Right kidney (tissue), 1 donor: ENCODE measurements around the gene FRMD5.
"Not testable (repeated sequence)": the region's sequence is repeated elsewhere in the genome, so short reads cannot be mapped to it uniquely, and the experiment has no call there.

Source experiments
- DNase-seq: peaks from one replicate; pipeline ENCODE4 v3.0.0-alpha.2; 2016

FRMD5 gene

GRCh38 chr15:44032820-44033219 is 162.3 kb downstream of the FRMD5 start:
- DNase-seq, result not testable (repeated sequence)

GRCh38 chr15:44029940-44030568 is 165.0 kb downstream of the FRMD5 start:
- DNase-seq, result no peak

- no peak for DNase-seq
Observed at GRCh38 chr15:44029003-44029402, 166.1 kb downstream of the FRMD5 start.

DNA sequence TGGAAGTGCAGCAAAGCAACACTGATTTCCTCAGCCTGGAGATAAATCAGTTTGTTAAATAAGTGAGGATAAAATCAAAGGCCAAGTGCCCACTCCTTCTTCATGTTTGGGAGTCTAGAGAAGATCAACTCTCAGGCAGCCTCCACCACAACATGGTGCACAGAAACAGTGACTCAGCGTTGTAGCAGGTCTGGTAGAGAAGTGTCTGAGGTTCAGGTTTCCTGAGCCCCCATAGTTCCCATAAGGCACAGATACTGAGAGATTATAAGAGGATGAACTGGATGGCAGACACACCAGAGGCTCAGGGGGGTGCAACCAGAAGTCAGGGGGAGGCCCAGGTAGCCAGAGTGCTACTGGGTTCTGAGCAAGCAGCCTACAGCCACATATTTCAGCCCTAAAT is 166.7 kb downstream of the FRMD5 start:
- no peak for DNase-seq

DNA sequence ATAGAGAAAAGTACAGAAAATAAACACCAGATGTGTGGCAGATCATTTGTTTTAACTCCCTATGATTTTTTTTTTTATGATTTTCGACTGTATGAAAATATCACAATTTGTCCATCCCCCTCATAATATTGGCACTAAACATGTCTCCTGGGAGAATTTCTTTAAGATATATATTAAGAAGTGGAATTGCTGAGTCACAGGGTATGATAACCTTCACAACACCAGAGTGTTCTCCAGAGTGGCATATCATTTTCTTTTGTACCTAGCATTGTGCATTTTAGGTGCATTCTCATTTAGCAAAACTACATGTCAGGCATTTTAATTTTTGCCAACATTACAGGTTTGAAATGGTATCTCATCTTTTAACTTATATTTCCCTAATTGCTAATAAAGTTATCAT is 170.9 kb downstream of the FRMD5 start:
- no peak for DNase-seq

GRCh38 chr15:44023176-44023575 is 171.9 kb downstream of the FRMD5 start:
- no peak for DNase-seq

GRCh38 chr15:44018151-44018550 is 176.9 kb downstream of the FRMD5 start:
- DNase-seq, result no peak

GRCh38 chr15:44015545-44016305 is 179.3 kb downstream of the FRMD5 start:
- no peak for DNase-seq

- no peak for DNase-seq
Observed at GRCh38 chr15:44011238-44011854, 183.7 kb downstream of the FRMD5 start.

DNA sequence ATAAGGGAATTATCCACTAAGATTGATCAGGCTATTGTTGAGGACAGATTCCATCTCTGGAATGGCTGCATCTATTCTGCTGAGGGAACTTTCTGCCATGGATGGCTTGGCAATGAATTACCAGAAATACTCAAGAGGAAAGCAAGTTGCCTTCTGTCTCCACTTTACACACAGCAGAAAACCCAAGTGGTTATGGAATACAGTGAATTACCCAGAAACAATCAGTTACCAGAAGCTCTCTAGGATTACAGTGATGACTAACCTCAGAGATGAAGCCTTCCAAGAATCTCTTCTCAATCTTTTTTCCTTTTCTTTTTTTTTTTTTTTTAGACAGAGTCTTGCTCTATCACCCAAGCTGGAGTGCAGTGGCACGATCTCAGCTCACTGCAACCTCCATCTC is 185.0 kb downstream of the FRMD5 start:
- DNase-seq, result no peak

- DNase-seq, result no peak
Observed at GRCh38 chr15:44009038-44009437, 186.0 kb downstream of the FRMD5 start.

DNA sequence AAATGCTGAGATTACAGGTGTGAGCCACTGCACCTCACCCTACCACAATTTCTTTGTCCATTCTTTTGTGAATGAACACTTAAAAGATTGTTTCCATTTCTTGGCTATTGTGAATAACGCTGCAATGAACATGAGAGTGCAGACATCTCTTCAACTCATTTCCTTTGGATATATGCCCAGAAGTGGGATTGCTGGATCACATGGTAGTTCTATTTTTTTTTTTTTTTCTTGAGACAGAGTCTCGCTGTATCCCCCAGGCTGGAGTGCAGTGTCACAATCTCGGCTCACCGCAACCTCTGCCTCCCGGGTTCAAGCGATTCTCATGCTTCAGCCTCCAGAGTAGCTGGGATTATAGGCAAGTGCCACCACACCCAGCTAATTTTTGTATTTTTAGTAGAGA is 194.8 kb downstream of the FRMD5 start:
- not testable (repeated sequence) for DNase-seq

DNA sequence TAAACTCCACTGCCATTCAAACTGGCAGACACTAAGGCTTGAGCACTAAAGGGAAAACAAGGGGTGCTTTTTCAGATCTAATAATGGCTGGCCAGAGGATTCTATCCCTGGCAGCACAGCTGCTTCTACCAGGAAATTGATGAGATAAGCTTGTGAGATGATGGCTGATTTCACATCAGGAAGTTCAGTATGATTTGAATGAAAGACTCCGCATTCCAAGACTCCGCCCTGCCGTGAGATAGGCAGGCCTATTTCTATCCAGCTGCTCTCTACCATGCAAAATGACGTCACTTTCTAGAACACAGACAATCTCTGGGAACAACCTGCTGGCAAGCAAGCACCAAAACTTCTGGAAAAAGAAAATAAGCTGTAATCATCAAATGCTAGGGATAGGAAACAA is 196.5 kb downstream of the FRMD5 start:
- no peak for DNase-seq

- DNase-seq, result no peak
Observed at GRCh38 chr15:43991206-43991605, 203.9 kb downstream of the FRMD5 start.

GRCh38 chr15:43989938-43990337 is 205.1 kb downstream of the FRMD5 start:
- no peak for DNase-seq

DNA sequence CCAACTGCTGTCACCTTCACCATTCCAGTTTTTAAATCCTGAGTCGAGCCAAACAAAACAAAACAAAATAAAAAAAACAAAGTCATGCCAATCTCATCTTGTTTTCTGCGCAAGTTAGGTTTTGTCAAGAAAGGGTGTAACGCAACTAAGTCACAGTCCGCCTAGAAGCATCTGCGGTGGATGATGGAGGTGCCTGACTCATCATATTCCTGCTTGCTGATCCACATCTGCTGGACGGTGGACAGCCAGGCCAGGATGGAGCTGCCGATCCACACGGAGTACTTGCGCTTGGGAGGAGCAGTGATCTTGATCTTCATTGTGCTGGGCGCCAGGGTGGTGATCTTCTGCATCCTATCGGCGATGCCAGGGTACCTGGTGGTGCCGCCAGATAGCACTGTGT is 206.2 kb downstream of the FRMD5 start:
- DNase-seq, result no peak

GRCh38 chr15:43987924-43988323 is 207.1 kb downstream of the FRMD5 start:
- no peak for DNase-seq

DNA sequence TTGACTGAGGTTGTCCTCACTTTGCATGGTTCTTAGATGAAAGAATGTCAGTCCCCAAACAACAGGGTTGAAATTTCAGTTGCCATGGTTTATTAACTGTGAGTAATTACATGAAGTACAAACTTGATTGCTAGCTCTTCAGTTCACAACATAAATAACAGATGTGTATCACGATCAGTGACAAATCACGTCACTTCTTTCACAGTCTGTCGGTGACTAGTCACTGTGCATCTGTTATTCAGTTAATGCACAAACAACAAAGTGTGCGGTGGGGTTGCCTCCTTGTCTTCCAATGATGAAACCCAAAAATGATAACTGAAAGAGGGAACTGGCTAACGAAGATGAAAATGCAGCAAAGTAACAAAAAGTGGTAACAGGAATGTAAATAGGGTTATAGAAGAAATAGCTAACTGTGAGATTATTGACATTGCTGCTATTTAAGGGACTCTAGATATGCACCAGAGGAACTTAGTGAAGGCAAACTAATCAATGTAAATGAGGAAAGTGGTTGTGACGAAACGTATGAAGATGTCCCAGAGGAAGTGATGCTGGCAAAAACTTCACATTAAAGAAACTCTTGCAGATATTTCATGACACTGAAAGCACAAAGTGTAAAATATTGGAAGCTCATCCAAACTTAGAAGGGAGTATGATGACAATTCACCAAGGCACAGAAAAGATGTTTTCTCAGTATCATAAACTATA is 208.9 kb downstream of the FRMD5 start:
- no peak for DNase-seq

GRCh38 chr15:43981576-43981975 is 213.5 kb downstream of the FRMD5 start:
- no peak for DNase-seq

DNA sequence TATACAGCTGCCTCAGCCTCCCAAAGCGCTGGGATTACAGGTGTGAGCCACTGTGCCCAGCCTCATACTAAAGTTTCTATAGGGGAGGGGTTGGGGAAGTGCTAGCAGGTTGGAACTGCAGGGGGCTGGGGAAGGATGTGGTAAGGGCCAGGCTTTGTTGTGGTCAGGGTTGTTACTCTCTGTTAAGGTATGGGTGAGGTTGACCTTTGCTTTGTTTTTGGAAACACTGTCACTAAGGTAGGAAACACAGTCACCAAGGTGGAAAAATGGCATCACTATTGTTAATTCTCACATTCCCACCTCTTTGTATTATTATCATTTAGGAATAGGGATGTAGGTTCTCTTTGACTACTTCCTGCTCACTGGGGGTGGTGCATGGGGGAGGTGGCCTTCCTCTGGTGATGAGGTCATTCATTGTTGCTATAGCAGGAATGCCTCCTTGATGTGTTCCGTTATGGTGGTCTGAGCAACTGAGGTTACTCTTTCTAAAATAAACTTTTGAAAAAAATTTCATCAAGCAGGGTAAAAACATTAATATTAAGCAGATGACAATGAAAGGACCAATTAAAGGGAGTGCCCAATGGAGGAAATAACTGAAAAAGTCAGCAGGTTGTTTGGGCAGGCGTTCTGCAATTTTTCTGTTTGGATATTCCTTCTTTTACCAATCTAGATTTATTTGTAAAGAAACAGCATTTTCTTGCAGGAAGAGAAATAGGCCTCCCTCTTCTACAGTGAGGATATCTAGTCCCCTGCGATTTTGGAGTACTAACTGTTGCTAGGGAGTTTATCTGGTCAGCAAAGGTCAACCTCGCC is 217.8 kb downstream of the FRMD5 start:
- no peak for DNase-seq

DNA sequence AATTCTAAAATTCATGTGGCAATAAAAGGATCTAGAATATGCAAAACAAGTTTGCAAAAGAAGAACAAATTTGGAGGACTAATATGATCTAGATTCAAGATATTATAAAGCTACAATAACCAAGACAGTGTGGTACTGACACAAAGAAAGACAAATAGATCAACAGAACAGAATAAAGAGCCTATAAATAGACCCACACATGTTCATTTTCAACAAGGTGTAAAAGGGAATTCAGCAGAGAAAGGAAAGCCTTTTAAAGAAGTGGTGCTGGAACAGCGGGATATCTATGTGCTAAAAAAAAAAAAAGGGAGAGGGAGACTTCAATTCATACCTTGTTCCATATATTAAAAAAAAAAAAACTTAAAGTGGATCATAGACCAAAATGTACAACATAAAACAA is 219.3 kb downstream of the FRMD5 start:
- no peak for DNase-seq

DNA sequence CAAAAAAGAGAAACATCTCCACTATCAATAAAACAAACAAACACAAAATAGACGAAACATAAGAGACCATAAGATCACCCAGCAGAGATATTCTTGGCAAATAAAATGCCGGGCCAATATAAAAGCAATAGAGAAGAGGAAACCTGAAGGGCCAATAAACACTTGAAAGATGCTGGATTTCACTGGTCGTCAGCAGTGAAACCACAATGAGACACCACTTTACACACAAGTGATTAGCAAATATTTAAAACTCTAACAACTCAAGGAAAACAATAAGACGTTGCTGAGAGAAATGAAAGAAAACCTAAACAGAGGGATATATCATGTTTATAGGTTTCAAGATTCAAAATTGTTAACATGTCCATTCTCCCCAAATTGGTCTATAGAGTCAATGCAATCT is 219.7 kb downstream of the FRMD5 start:
- no peak for DNase-seq
